Tibial nerve (tissue), 4 donors: ENCODE data around the gene CPEB3. TPM values are rescaled to one million over a fixed set of nuclear protein-coding genes. Genes with fewer than 3 reads are reported as not detected.

Experiments
- DNase-seq, 2 donors: peaks; one replicate each; pipeline ENCODE4 v3.0.0-alpha.2; 2019; ENCODE audit warnings: low spot score in 2 of 2
- H3K27ac ChIP-seq, 4 donors: fragments of 200-600 bp; sonication (generic) in 3 of 4; one replicate each; pipeline ENCODE4 v1.5.1; 2017 to 2019; ENCODE audit warnings: mild to moderate bottlenecking in 1 of 4
- H3K27me3 ChIP-seq, 2 donors: fragments of 200-600 bp; sonication (generic) in 1 of 2; one replicate each; pipeline versions ENCODE4 v1.5.1 to v1.6.0; 2017 to 2019
- H3K36me3 ChIP-seq, 3 donors: fragments of 200-600 bp; sonication (generic); one replicate each; pipeline ENCODE4 v1.5.1; 2018 to 2019
- H3K4me1 ChIP-seq, 4 donors: fragments of 200-600 bp; sonication (generic) in 3 of 4; one replicate each; pipeline ENCODE4 v1.5.1; 2017 to 2019
- H3K4me3 ChIP-seq, 4 donors: fragments of 200-600 bp; sonication (generic) in 3 of 4; one replicate each; pipeline ENCODE4 v1.5.1; 2017 to 2019; ENCODE audit warnings: mild to moderate bottlenecking in 1 of 4, moderate library complexity in 1 of 4
- H3K9me3 ChIP-seq, 4 donors: fragments of 200-600 bp; sonication (generic) in 3 of 4; one replicate each; pipeline ENCODE4 v1.5.1; 2017 to 2019
- CTCF ChIP-seq, 5 experiments: fragments of 200-600 bp in 3 of 5; fragments of 450-650 bp in 2 of 5; sonication (generic) in 3 of 5; IDR thresholded peaks; one replicate each; pipeline ENCODE4 v1.5.1; 2016 to 2019; ENCODE audit warnings: antibody characterized with exemption in 5 of 5, mild to moderate bottlenecking in 3 of 5, moderate library complexity in 2 of 5
- EP300 ChIP-seq, 2 donors: sonication (generic); formaldehyde crosslinking; IDR thresholded peaks; one replicate each; pipeline ENCODE4 v1.6.1; 2017; ENCODE audit warnings: antibody characterized with exemption in 2 of 2, mild to moderate bottlenecking in 1 of 2
- POLR2A ChIP-seq, 2 donors: fragments of 450-650 bp; IDR thresholded peaks; one replicate each; pipeline ENCODE4 v1.6.1; 2017; ENCODE audit warnings: antibody characterized with exemption in 2 of 2, mild to moderate bottlenecking in 2 of 2, moderate library complexity in 2 of 2
- WGBS, 2 donors: methylation state at CpG; one replicate each; pipeline ENCODE4 v1.1.5; 2018; 5-methylcytosine and 5-hydroxymethylcytosine counted together
- total RNA-seq, 4 donors: library from RNA; depleted of rRNA; stranded (reverse); fragments of >200 nt; gene quantifications; one replicate each; pipeline ENCODE4 v1.1.0, GENCODE V29; 2016

The CPEB3 gene
- total RNA-seq, 4 donors from 2014 or later = 6.7 to 11.4 (median 8.8) TPM

DNA sequence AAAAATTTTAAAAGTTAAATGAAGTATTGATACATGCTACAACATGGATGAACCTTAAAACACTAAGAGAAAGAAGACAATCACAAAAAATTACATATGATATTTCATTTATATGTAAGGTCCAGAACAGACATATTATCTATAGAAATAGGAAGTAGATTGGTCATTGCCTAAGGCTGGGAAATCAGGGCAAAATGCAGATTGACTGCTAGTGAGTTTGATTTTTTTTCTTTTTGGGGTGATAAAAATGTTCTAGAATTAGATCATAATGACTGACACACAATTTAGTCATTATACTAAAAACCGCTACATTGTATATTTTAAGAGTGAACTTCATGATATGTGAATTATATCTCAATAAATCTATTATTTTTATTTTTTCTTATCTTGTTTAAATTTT lies 88.3 kb downstream of the CPEB3 start:
- H3K36me3 ChIP-seq = no peaks in the 10 kb centered on the region
- no peak overlapping the region for H3K27ac ChIP-seq
- TF ChIP-seq POLR2A (IDR thresholded peaks at IDR 0.05) = no peak
- TF ChIP-seq EP300 (IDR thresholded peaks at IDR 0.05) = no peak
- no peak for TF ChIP-seq CTCF (IDR thresholded peaks at IDR 0.05)
- H3K27me3 ChIP-seq = no peaks in the 10 kb centered on the region
- H3K9me3 ChIP-seq = no peaks in the 10 kb centered on the region
- no peak for DNase-seq
- H3K4me1 ChIP-seq = peaks cover 0 to 5% (median 1%) of the 10 kb centered on the region in 4 donors
- 39 to 100% methylated on average over 1 of the region's 1 CpG for WGBS, 2 donors
- H3K4me3 ChIP-seq = no peak overlapping the region

GRCh38 chr10:92200564-92200963 lies 90.3 kb downstream of the CPEB3 start:
- H3K27ac ChIP-seq = no peak overlapping the region
- 82 to 91% methylated on average over 1 of the region's 1 CpG for WGBS, 2 donors

GRCh38 chr10:92187101-92187500 lies 103.8 kb downstream of the CPEB3 start:
- 83 to 89% methylated on average over 2 of the region's 2 CpGs for WGBS, 2 donors
- no peak for DNase-seq
- no peaks in the 10 kb centered on the region for H3K9me3 ChIP-seq
- H3K36me3 ChIP-seq = peaks cover 0 to 21% (median 0%) of the 10 kb centered on the region in 3 donors
- TF ChIP-seq EP300 (IDR thresholded peaks at IDR 0.05) = no peak
- TF ChIP-seq POLR2A (IDR thresholded peaks at IDR 0.05) = no peak
- TF ChIP-seq CTCF (IDR thresholded peaks at IDR 0.05) = no peak
- H3K4me1 ChIP-seq = no peaks in the 10 kb centered on the region
- no peaks in the 10 kb centered on the region for H3K27me3 ChIP-seq
- H3K4me3 ChIP-seq = no peak overlapping the region
- H3K27ac ChIP-seq = no peak overlapping the region

More at GRCh38 chr10:92200564-92200963, 90.3 kb downstream of the CPEB3 start:
- no peak overlapping the region for H3K4me3 ChIP-seq
- H3K36me3 ChIP-seq = no peaks in the 10 kb centered on the region
- no peaks in the 10 kb centered on the region for H3K9me3 ChIP-seq
- DNase-seq = no peak
- TF ChIP-seq CTCF (IDR thresholded peaks at IDR 0.05) = no peak
- TF ChIP-seq POLR2A (IDR thresholded peaks at IDR 0.05) = no peak
- no peak for TF ChIP-seq EP300 (IDR thresholded peaks at IDR 0.05)
- peaks cover 0 to 3% (median 0%) of the 10 kb centered on the region in 4 donors for H3K4me1 ChIP-seq
- no peaks in the 10 kb centered on the region for H3K27me3 ChIP-seq

DNA sequence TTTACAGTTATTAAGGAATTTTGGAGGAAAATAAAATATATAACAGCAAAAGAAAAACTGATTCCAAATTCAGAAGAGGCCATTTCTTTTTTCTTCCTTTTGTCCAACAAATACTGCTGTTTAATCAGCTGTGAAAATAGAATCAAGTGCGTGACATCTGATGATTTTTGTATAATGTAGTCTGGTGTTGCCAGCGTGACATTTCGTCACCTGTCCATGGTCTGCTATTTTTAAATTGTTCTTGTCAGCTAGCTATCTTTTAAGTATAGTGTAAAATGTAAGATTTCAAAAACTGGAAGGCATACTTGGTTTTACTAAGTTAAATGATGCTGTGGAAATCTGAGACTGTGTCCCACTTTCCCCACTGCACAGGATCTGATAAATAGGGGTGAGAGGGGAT lies 105.9 kb downstream of the CPEB3 start:
- TF ChIP-seq EP300 (IDR thresholded peaks at IDR 0.05) (no peak), CTCF (IDR thresholded peaks at IDR 0.05) (no peak), POLR2A (IDR thresholded peaks at IDR 0.05) (no peak)
- 85 to 93% methylated on average over 3 of the region's 3 CpGs for WGBS, 2 donors
- Histone ChIP-seq H3K4me1 (peaks cover 0 to 8% (median 0%) of the 10 kb centered on the region in 4 donors), H3K27me3 (no peaks in the 10 kb centered on the region), H3K4me3 (no peak overlapping the region), H3K27ac (no peak overlapping the region), H3K9me3 (no peaks in the 10 kb centered on the region), H3K36me3 (peaks cover 0 to 9% (median 0%) of the 10 kb centered on the region in 3 donors)
- DNase-seq = no peak

DNA sequence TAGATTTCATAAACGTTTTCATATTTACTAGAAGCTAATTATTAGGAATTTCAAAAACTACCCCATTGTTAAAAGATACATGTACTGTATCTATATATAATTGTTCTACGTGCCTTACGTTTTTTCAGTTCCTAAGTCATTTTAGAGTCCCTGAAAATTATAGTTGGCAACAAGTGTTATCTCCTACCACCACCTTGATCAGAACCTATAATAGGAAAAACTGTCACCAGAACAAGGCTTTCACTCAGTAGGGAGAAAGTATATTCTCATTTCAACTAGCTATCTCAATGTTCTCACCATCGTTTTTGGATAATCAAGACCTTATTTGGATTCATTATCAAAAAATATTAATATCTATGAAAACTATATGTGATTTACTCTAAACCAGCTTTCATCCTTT lies 107.7 kb downstream of the CPEB3 start:
- peaks cover 0 to 8% (median 0%) of the 10 kb centered on the region in 4 donors for H3K4me1 ChIP-seq
- H3K4me3 ChIP-seq = no peak overlapping the region
- H3K27ac ChIP-seq = no peak overlapping the region
- H3K27me3 ChIP-seq = no peaks in the 10 kb centered on the region
- no peak for TF ChIP-seq POLR2A (IDR thresholded peaks at IDR 0.05)
- TF ChIP-seq CTCF (IDR thresholded peaks at IDR 0.05) = no peak
- no peak for TF ChIP-seq EP300 (IDR thresholded peaks at IDR 0.05)
- no peaks in the 10 kb centered on the region for H3K9me3 ChIP-seq
- DNase-seq = no peak
- peaks cover 0 to 7% (median 0%) of the 10 kb centered on the region in 3 donors for H3K36me3 ChIP-seq
- 93 to 94% methylated on average over 4 of the region's 4 CpGs for whole genome bisulfite sequencing, 2 donors
